Erythroblast (primary cell): ENCODE results near the gene EP400.

Experiments used
- GATA1 ChIP-seq: IDR thresholded peaks from 2 replicates; pipeline ENCODE4 v1.6.1; 2011; ENCODE audit warnings: low read depth, mild to moderate bottlenecking, control low read depth, low read length, moderate library complexity
- POLR2A ChIP-seq: IDR thresholded peaks from 2 replicates; pipeline ENCODE4 v1.6.1; 2011; ENCODE audit warnings: mild to moderate bottlenecking, low read length

GRCh38 chr12:132053338-132054330 is 103.9 kb downstream of the EP400 start:
- TF ChIP-seq POLR2A (no peak), GATA1 (no peak)
